ENCODE measurements around the gene GPR150. TPM values are rescaled to one million over a fixed set of nuclear protein-coding genes. Genes with fewer than 3 reads are reported as not detected.

Gene GPR150
- total and polyA plus RNA-seq, 10 of the 15 experiments (the other 5 are each of a cell fraction or from before 2014, with no cell fraction given) = 0.08 to 1.1 (median 0.37) TPM; not detected in 1

- TF ChIP-seq ZBTB11 (CRISPR knock-in tag; IDR thresholded peaks at IDR 0.05) (no peak), JUNB (IDR thresholded peaks at IDR 0.05) (peak; percentile 86), BACH1 (IDR thresholded peaks at IDR 0.05; ENCODE audit: borderline replicate concordance) (no peak), SMAD1 (IDR thresholded peaks at IDR 0.05; ENCODE audit: low read depth, partially characterized antibody) (no peak), GATAD2B (conservative IDR thresholded peaks at IDR 0.05; ENCODE audit: low read depth) (peak; percentile 71), POLR2A (IDR thresholded peaks at IDR 0.05; ENCODE audit: low read depth, low read length) (no peak), CTCF (IDR thresholded peaks at IDR 0.05 in 2 of 3, conservative IDR thresholded peaks at IDR 0.05 in 1 of 3; ENCODE audit: control insufficient read depth in 2 of 3, extremely low read depth in 1 of 3, insufficient read depth in 1 of 3, low read depth in 3 of 3, low read length in 3 of 3) (no peak), KDM1A (IDR thresholded peaks at IDR 0.05; ENCODE audit: borderline replicate concordance) (no peak)
Measured at GRCh38 chr5:95617057-95617456, 2.8 kb upstream of the GPR150 start (continued).

Measured in GM12878 (cell line).